ENCODE measurements around the gene HYAL2. TPM values are rescaled to one million over a fixed set of nuclear protein-coding genes. Genes with fewer than 3 reads are reported as not detected.

The HYAL2 gene
- total and polyA plus RNA-seq, 9 of the 15 experiments (the other 6 are each of a cell fraction or from before 2014, with no cell fraction given): 0.36 to 22.7 (median 11.4) TPM; not detected in 1

DNA sequence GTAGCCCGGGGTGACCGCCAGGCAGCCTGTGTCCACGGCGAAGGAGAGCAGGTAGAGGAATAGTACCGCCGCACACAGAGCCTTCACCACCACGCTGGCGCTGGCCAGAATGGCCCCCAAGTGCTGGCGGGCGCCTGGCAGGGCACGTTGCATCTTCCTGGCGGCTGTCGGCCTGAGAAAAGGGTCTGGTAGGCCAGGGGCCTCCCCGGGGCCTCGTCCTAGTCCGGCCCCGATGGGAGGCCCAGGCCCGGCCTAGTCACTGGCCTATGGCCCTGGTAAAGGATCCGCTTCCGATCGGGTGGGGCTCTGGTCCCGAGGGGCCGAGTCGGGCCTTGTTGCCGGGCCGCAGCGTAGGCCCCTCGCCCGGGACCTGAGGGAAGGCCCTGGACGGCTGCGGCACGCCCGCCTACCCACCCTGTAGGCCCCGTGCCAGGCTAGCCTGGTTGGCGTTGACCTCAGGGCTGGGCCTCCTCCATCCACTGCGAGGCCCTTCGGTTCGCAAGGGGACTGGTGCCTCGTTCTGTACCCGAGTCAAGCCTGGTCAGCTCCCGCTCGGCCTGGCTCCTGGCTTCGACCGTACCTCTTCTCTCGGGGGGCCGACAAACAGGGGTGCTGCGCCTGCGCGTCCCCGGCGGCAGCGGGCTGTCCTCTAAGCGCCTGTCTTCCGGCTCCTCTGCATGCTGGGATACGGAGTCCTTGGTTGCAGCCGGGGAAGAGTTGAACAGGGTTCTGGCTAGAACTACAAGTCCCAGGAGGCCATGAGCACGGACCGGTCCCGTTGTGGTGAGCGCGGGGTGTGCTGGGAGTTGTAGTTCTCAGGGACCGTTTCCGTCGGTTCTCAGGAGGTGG, 36.6 kb upstream of the HYAL2 start, which contains the start of gene TMEM115 (continued):
- TF ChIP-seq, protein P1, sequence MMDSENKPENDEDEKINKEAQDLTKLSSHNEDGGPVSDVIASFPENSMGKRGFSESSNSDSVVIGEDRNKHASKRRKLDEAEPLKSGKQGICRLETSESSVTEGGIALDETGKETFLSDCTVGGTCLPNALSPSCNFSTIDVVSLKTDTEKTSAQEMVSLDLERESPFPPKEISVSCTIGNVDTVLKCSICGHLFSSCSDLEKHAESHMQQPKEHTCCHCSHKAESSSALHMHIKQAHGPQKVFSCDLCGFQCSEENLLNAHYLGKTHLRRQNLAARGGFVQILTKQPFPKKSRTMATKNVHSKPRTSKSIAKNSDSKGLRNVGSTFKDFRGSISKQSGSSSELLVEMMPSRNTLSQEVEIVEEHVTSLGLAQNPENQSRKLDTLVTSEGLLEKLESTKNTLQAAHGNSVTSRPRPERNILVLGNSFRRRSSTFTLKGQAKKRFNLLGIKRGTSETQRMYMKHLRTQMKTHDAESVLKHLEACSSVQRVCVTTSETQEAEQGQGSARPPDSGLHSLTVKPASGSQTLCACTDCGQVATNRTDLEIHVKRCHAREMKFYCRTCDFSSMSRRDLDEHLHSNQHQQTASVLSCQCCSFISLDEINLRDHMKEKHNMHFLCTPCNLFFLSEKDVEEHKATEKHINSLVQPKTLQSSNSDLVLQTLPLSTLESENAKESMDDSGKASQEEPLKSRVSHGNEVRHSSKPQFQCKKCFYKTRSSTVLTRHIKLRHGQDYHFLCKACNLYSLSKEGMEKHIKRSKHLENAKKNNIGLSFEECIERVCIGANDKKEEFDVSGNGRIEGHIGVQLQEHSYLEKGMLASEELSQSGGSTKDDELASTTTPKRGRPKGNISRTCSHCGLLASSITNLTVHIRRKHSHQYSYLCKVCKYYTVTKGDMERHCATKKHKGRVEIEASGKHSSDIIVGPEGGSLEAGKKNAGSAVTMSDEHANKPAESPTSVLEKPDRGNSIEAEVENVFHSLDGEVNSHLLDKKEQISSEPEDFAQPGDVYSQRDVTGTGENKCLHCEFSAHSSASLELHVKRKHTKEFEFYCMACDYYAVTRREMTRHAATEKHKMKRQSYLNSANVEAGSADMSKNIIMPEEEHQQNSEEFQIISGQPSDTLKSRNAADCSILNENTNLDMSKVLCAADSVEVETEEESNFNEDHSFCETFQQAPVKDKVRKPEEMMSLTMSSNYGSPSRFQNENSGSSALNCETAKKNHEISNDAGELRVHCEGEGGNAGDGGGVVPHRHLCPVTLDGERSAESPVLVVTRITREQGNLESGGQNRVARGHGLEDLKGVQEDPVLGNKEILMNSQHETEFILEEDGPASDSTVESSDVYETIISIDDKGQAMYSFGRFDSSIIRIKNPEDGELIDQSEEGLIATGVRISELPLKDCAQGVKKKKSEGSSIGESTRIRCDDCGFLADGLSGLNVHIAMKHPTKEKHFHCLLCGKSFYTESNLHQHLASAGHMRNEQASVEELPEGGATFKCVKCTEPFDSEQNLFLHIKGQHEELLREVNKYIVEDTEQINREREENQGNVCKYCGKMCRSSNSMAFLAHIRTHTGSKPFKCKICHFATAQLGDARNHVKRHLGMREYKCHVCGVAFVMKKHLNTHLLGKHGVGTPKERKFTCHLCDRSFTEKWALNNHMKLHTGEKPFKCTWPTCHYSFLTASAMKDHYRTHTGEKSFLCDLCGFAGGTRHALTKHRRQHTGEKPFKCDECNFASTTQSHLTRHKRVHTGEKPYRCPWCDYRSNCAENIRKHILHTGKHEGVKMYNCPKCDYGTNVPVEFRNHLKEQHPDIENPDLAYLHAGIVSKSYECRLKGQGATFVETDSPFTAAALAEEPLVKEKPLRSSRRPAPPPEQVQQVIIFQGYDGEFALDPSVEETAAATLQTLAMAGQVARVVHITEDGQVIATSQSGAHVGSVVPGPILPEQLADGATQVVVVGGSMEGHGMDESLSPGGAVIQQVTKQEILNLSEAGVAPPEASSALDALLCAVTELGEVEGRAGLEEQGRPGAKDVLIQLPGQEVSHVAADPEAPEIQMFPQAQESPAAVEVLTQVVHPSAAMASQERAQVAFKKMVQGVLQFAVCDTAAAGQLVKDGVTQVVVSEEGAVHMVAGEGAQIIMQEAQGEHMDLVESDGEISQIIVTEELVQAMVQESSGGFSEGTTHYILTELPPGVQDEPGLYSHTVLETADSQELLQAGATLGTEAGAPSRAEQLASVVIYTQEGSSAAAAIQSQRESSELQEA (IDR thresholded peaks at IDR 0.05; ENCODE audit: low read depth): peak; percentile 46; the same call in 1 of the 2 replicates
- TF ChIP-seq VEZF1 (CRISPR knock-in tag; IDR thresholded peaks at IDR 0.05) (peak; percentile 61), ZNF408 (CRISPR knock-in tag; IDR thresholded peaks at IDR 0.05; ENCODE audit: low read depth) (no peak), RFX7 (CRISPR knock-in tag; IDR thresholded peaks at IDR 0.05) (no peak), SP2 (IDR thresholded peaks at IDR 0.05; ENCODE audit: extremely low read depth, low read depth, low read length, poor library complexity, severe bottlenecking) (no peak), HMBOX1 (IDR thresholded peaks at IDR 0.05) (no peak), HNRNPK (IDR thresholded peaks at IDR 0.05; ENCODE audit: low read depth, low read length, poor library complexity, severe bottlenecking) (no peak), ZNF282 (CRISPR knock-in tag; IDR thresholded peaks at IDR 0.05) (no peak), RAD51 (IDR thresholded peaks at IDR 0.05; ENCODE audit: borderline replicate concordance, low read depth) (no peak), SREBF1 (IDR thresholded peaks at IDR 0.05; ENCODE audit: borderline replicate concordance, low read depth, low read length) (peak; percentile 56; the same call in 1 of the 2 replicates), SMAD1 (IDR thresholded peaks at IDR 0.05; ENCODE audit: low read depth, low read length, partially characterized antibody) (no peak), ETV1 (tag; conservative IDR thresholded peaks at IDR 0.05; ENCODE audit: low read depth) (peak; percentile 28; the same call in 1 of the 2 replicates)
- TF ChIP-seq, protein P2, sequence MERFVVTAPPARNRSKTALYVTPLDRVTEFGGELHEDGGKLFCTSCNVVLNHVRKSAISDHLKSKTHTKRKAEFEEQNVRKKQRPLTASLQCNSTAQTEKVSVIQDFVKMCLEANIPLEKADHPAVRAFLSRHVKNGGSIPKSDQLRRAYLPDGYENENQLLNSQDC (CRISPR knock-in tag; IDR thresholded peaks at IDR 0.05): no peak
